ENCODE results near the gene TSPEAR.

DNA sequence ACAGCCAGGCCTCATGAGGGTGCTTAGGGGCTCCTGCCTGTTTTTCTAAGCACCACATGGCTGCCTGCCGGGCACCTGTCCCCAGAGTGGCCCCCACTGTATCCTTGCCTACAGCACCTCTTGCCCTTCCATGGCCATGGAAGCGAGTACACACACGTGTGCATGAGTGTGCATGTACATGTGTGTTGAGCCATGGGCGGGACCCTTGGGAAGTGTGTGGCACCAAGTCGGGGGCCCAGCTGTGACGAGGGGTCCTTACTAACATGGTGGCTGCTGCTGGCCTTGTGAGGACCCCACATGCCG is 197.2 kb downstream of the TSPEAR start:
- TF ChIP-seq CTCF (IDR thresholded peaks at IDR 0.05) (no peak), ZFX (IDR thresholded peaks at IDR 0.05; ENCODE audit: borderline replicate concordance) (no peak)

All from 22Rv1 (cell line).